Neuronal stem cell (in vitro differentiated cells): ENCODE results near the gene LRPAP1.
"Not testable (repeated sequence)": the region's sequence is repeated elsewhere in the genome, so short reads cannot be mapped to it uniquely, and the experiment has no call there.

Source experiments
- DNase-seq: peaks from one replicate; pipeline ENCODE4 v3.0.0-alpha.2; 2013; ENCODE audit warnings: low spot score
- H2AFZ ChIP-seq: one replicate; pipeline ENCODE4 v1.6.1; 2013; ENCODE audit warnings: mild to moderate bottlenecking, low read length, inconsistent platforms
- H2AK5ac ChIP-seq: 2 replicates; pipeline ENCODE4 v1.6.1; 2013; ENCODE audit warnings: low read depth, mild to moderate bottlenecking, inconsistent platforms, low read length, moderate library complexity, mixed read lengths
- H2BK120ac ChIP-seq: 2 replicates; pipeline ENCODE4 v1.6.1; 2013; ENCODE audit warnings: low read depth, mild to moderate bottlenecking, inconsistent platforms, low read length, moderate library complexity, mixed read lengths
- H2BK12ac ChIP-seq: one replicate; pipeline ENCODE4 v1.6.1; 2013; ENCODE audit warnings: low read length, inconsistent platforms
- H2BK15ac ChIP-seq: 2 replicates; pipeline ENCODE4 v1.6.1; 2013; ENCODE audit warnings: mild to moderate bottlenecking, low read length, inconsistent platforms, mixed read lengths
- H2BK5ac ChIP-seq: one replicate; pipeline ENCODE4 v1.6.1; 2013; ENCODE audit warnings: inconsistent platforms, mild to moderate bottlenecking, low read length, moderate library complexity
- H3K14ac ChIP-seq: one replicate; pipeline ENCODE4 v1.6.1; 2013; ENCODE audit warnings: low read length, inconsistent platforms
- H3K18ac ChIP-seq: 2 replicates; pipeline ENCODE4 v1.6.1; 2013; ENCODE audit warnings: low read length, inconsistent platforms
- H3K23ac ChIP-seq: 2 replicates; pipeline ENCODE4 v1.6.1; 2013; ENCODE audit warnings: low read depth, mild to moderate bottlenecking, mixed read lengths, low read length, inconsistent platforms; ENCODE audit not compliant: poor library complexity
- H3K27ac ChIP-seq: replicated peaks from 3 replicates; pipeline ENCODE4 v1.5.1; 2013; ENCODE audit warnings: low read length, inconsistent platforms
- H3K27me3 ChIP-seq, 3 experiments: 2 replicates each; pipeline ENCODE4 v1.6.1; 2013; ENCODE audit warnings: low read length in 3 of 3, mild to moderate bottlenecking in 2 of 3, inconsistent platforms in 1 of 3, low read depth in 1 of 3, mixed read lengths in 1 of 3, moderate library complexity in 1 of 3; ENCODE audit not compliant: control insufficient read depth in 3 of 3, insufficient read depth in 3 of 3
- H3K36me3 ChIP-seq, 2 donors: replicated peaks in 1 of 2; 2 replicates each; pipeline ENCODE4 v1.6.1; 2013; ENCODE audit warnings: low read length in 2 of 2; ENCODE audit not compliant: control insufficient read depth in 2 of 2, insufficient read depth in 2 of 2
- H3K4ac ChIP-seq: 2 replicates; pipeline ENCODE4 v1.6.1; 2013; ENCODE audit warnings: inconsistent platforms, mild to moderate bottlenecking, low read length, moderate library complexity
- H3K4me1 ChIP-seq, 2 donors: 1 replicate in 1 of 2; 2 replicates in 1 of 2; pipeline ENCODE4 v1.6.1; 2013; ENCODE audit warnings: low read length in 2 of 2, low read depth in 1 of 2; ENCODE audit not compliant: control insufficient read depth in 2 of 2, insufficient read depth in 1 of 2
- H3K4me2 ChIP-seq: one replicate; pipeline ENCODE4 v1.6.1; 2013; ENCODE audit warnings: mild to moderate bottlenecking, low read length, inconsistent platforms; ENCODE audit not compliant: insufficient read depth, poor library complexity, severe bottlenecking
- H3K4me3 ChIP-seq, 2 donors: 2 replicates each; pipeline ENCODE4 v1.5.1; 2013; ENCODE audit warnings: low read length in 2 of 2, mild to moderate bottlenecking in 2 of 2, inconsistent platforms in 1 of 2, moderate library complexity in 1 of 2
- H3K79me1 ChIP-seq: one replicate; pipeline ENCODE4 v1.6.1; 2013; ENCODE audit warnings: low read depth, mild to moderate bottlenecking, inconsistent platforms, low read length, moderate library complexity
- H3K9ac ChIP-seq: one replicate; pipeline ENCODE4 v1.6.1; 2013; ENCODE audit warnings: mild to moderate bottlenecking, low read depth, low read length, inconsistent platforms; ENCODE audit not compliant: poor library complexity
- H3K9me3 ChIP-seq, 2 donors: replicated peaks in 1 of 2; 2 replicates each; pipeline versions ENCODE3 to v1.6.1; 2013; ENCODE audit warnings: low read length in 2 of 2, mild to moderate bottlenecking in 2 of 2, inconsistent platforms in 1 of 2, low read depth in 1 of 2, mixed read lengths in 1 of 2, moderate library complexity in 1 of 2; ENCODE audit not compliant: control insufficient read depth in 2 of 2, insufficient read depth in 1 of 2
- H4K8ac ChIP-seq: one replicate; pipeline ENCODE4 v1.6.1; 2013; ENCODE audit warnings: low read depth, mild to moderate bottlenecking, inconsistent platforms, low read length, moderate library complexity
- H4K91ac ChIP-seq: one replicate; pipeline ENCODE4 v1.6.1; 2013; ENCODE audit warnings: low read length, low read depth, mild to moderate bottlenecking, inconsistent platforms; ENCODE audit not compliant: poor library complexity
- WGBS, 2 donors: extraction: QIAGEN DNeasy Blood & Tissue Kit; methylation state at CpG; one replicate each; pipeline ENCODE4 v1.1.7; 2013; ENCODE audit warnings: missing lambda C conversion rate in 2 of 2, mixed read lengths in 1 of 2; ENCODE audit not compliant: insufficient read length in 2 of 2, insufficient replicate concordance in 1 of 2; ENCODE audit errors: extremely low coverage in 2 of 2; 5-methylcytosine and 5-hydroxymethylcytosine counted together

LRPAP1 gene

GRCh38 chr4:3575426-3576369 is 43.5 kb upstream of the LRPAP1 start:
- not testable (repeated sequence) for H4K91ac ChIP-seq, H2BK5ac ChIP-seq, H4K8ac ChIP-seq, H3K18ac ChIP-seq, H3K4me3 ChIP-seq, H3K23ac ChIP-seq, H3K14ac ChIP-seq, H2AK5ac ChIP-seq, H2BK120ac ChIP-seq, H3K36me3 ChIP-seq, H2AFZ ChIP-seq, H3K4me1 ChIP-seq, H3K9me3 ChIP-seq, H3K4ac ChIP-seq, H2BK15ac ChIP-seq, H3K27ac ChIP-seq, DNase-seq, H3K79me1 ChIP-seq, H3K9ac ChIP-seq, H3K4me2 ChIP-seq
- Histone ChIP-seq H3K27me3 (peaks cover 0 to 10% (median 0%) of the 10 kb centered on the region in 3 experiments), H2BK12ac (peak overlapping the region; percentile 73)
- WGBS, 2 donors, result no CpG with 5 or more reads among the region's 19 CpGs

DNA sequence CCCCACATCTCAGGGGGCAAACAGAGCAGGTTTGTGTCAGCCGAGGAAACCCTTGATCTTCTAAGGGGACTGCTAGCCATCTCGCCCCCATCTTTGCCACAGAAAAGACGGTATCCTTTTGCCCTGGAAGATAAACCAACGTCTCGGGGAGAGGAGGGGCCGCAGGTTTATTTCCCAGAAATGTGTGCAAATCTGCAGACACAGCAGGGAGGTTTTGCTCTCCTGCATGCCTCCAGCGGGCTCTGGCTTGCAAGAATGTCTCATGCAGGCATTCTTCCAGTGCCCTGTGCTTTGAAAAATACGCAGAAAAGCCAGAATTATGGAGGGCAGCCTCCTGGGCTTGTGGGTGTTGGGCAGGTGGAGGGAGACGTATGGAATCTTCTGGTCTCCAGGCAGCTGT is 42.6 kb upstream of the LRPAP1 start:
- H3K4me3 ChIP-seq, H2AFZ ChIP-seq, H3K27ac ChIP-seq, H3K9me3 ChIP-seq, H2AK5ac ChIP-seq, H3K4me2 ChIP-seq, H4K8ac ChIP-seq, H2BK120ac ChIP-seq, H2BK12ac ChIP-seq, H3K14ac ChIP-seq, H3K79me1 ChIP-seq, H3K9ac ChIP-seq, H3K4me1 ChIP-seq, H4K91ac ChIP-seq, H2BK5ac ChIP-seq, DNase-seq, H3K36me3 ChIP-seq, H3K4ac ChIP-seq, H3K18ac ChIP-seq, H3K23ac ChIP-seq: not testable (repeated sequence)
- peak overlapping the region; percentile 70 for H2BK15ac ChIP-seq
- peaks cover 0 to 10% (median 0%) of the 10 kb centered on the region in 3 experiments for H3K27me3 ChIP-seq
- WGBS, 2 donors, result no CpG with 5 or more reads among the region's 9 CpGs

- H3K18ac ChIP-seq, result peak overlapping the region; percentile 57
- not testable (repeated sequence) for H2BK120ac ChIP-seq
- WGBS, 2 donors, result no CpG with 5 or more reads among the region's 20 CpGs
Measured at GRCh38 chr4:3574346-3574745, 42.1 kb upstream of the LRPAP1 start.

GRCh38 chr4:3573131-3573530 is 40.9 kb upstream of the LRPAP1 start:
- Histone ChIP-seq H4K91ac (no peak overlapping the region), H3K4me1 (no peaks in the 10 kb centered on the region), H3K27ac (no peak overlapping the region), H3K4me3 (no peak overlapping the region), H3K4me2 (no peak overlapping the region), H3K79me1 (no peaks in the 10 kb centered on the region), H3K9me3 (no peaks in the 10 kb centered on the region), H3K27me3 (peaks cover 0 to 10% (median 0%) of the 10 kb centered on the region in 3 experiments), H4K8ac (no peak overlapping the region), H3K4ac (no peak overlapping the region), H2BK120ac (no peak overlapping the region), H3K36me3 (no peaks in the 10 kb centered on the region), H2AK5ac (no peak overlapping the region), H2BK5ac (no peak overlapping the region), H3K23ac (peak overlapping the region; percentile 55), H3K18ac (peak overlapping the region; percentile 71), H2BK15ac (no peak overlapping the region), H3K9ac (no peak overlapping the region), H2AFZ (no peak overlapping the region), H2BK12ac (no peak overlapping the region), H3K14ac (no peak overlapping the region)
- DNase-seq, result no peak
- no CpG with 5 or more reads among the region's 12 CpGs for WGBS, 2 donors

More at GRCh38 chr4:3574346-3574745, 42.1 kb upstream of the LRPAP1 start:
- H3K79me1 ChIP-seq, DNase-seq, H3K4ac ChIP-seq, H3K27ac ChIP-seq, H3K14ac ChIP-seq, H2BK5ac ChIP-seq, H3K36me3 ChIP-seq, H4K8ac ChIP-seq, H3K4me3 ChIP-seq, H2AK5ac ChIP-seq, H3K4me2 ChIP-seq, H2BK12ac ChIP-seq, H3K4me1 ChIP-seq, H4K91ac ChIP-seq, H3K9ac ChIP-seq, H2AFZ ChIP-seq, H3K9me3 ChIP-seq, H3K23ac ChIP-seq: not testable (repeated sequence)
- Histone ChIP-seq H3K27me3 (peaks cover 0 to 10% (median 0%) of the 10 kb centered on the region in 3 experiments), H2BK15ac (peak overlapping the region; percentile 70)
